Nephron progenitor cell (in vitro differentiated cells): Measurements from ENCODE around the gene GALNT5.

Experiments
- DNase-seq: peaks from one replicate; pipeline ENCODE4 v3.0.0; 2021
- H3K27ac Mint-ChIP-seq: 2 replicates; pipeline ENCODE4 v1.8.0; 2021; ENCODE audit warnings: mild to moderate bottlenecking, moderate library complexity, mixed read lengths
- H3K27me3 Mint-ChIP-seq: 2 replicates; pipeline ENCODE4 v1.8.0; 2021; ENCODE audit warnings: mild to moderate bottlenecking, low read depth, mixed read lengths; ENCODE audit not compliant: poor library complexity
- H3K36me3 Mint-ChIP-seq: 2 replicates; pipeline ENCODE4 v1.8.0; 2021; ENCODE audit warnings: low read depth, mixed read lengths
- H3K4me1 Mint-ChIP-seq: 2 replicates; pipeline ENCODE4 v1.8.0; 2021; ENCODE audit warnings: mixed read lengths
- H3K4me3 Mint-ChIP-seq: 2 replicates; pipeline ENCODE4 v1.8.0; 2021; ENCODE audit warnings: mild to moderate bottlenecking, moderate library complexity, mixed read lengths
- H3K9me3 Mint-ChIP-seq: 2 replicates; pipeline ENCODE4 v1.8.0; 2021; ENCODE audit warnings: mild to moderate bottlenecking, moderate library complexity, mixed read lengths
- CTCF ChIP-seq: fragments of 200-600 bp; sonication (generic); IDR thresholded peaks from 2 replicates; pipeline ENCODE4 v1.5.0; 2021; ENCODE audit warnings: antibody characterized with exemption

Gene GALNT5

GRCh38 chr2:157252529-157252928 is 5.0 kb upstream of the GALNT5 start:
- Mint-ChIP-seq H3K27ac (no peak overlapping the region), H3K36me3 (no peaks in the 10 kb centered on the region), H3K4me3 (no peak overlapping the region), H3K27me3 (no peaks in the 10 kb centered on the region), H3K4me1 (peaks cover 11% of the 10 kb centered on the region), H3K9me3 (no peaks in the 10 kb centered on the region)
- no peak for DNase-seq
- no peak for TF ChIP-seq CTCF

- TF ChIP-seq CTCF = no peak
- peaks cover 25% of the 10 kb centered on the region for H3K4me1 Mint-ChIP-seq
- DNase-seq = no peak
- H3K27me3 Mint-ChIP-seq = no peaks in the 10 kb centered on the region
- no peaks in the 10 kb centered on the region for H3K36me3 Mint-ChIP-seq
- H3K27ac Mint-ChIP-seq = no peak overlapping the region
- H3K9me3 Mint-ChIP-seq = no peaks in the 10 kb centered on the region
- no peak overlapping the region for H3K4me3 Mint-ChIP-seq
Observed at GRCh38 chr2:157254041-157254440, 3.5 kb upstream of the GALNT5 start.

- Mint-ChIP-seq H3K36me3 (no peaks in the 10 kb centered on the region), H3K9me3 (no peaks in the 10 kb centered on the region)
Observed at GRCh38 chr2:157255746-157256145, 1.8 kb upstream of the GALNT5 start.

GRCh38 chr2:157256626-157257025 is 879 bp upstream of the GALNT5 start:
- no peaks in the 10 kb centered on the region for H3K27me3 Mint-ChIP-seq
- DNase-seq = no peak
- no peaks in the 10 kb centered on the region for H3K9me3 Mint-ChIP-seq
- H3K4me1 Mint-ChIP-seq = peaks cover 34% of the 10 kb centered on the region
- no peak for TF ChIP-seq CTCF
- H3K4me3 Mint-ChIP-seq = no peak overlapping the region
- no peak overlapping the region for H3K27ac Mint-ChIP-seq
- H3K36me3 Mint-ChIP-seq = no peaks in the 10 kb centered on the region

More at GRCh38 chr2:157255746-157256145, 1.8 kb upstream of the GALNT5 start:
- H3K27me3 Mint-ChIP-seq = no peaks in the 10 kb centered on the region
- H3K4me1 Mint-ChIP-seq = peaks cover 28% of the 10 kb centered on the region
- no peak overlapping the region for H3K27ac Mint-ChIP-seq
- no peak for TF ChIP-seq CTCF
- H3K4me3 Mint-ChIP-seq = no peak overlapping the region
- DNase-seq = no peak

GRCh38 chr2:157258520-157259326 is 1.2 kb downstream of the GALNT5 start:
- Mint-ChIP-seq H3K36me3 (peaks cover 5% of the 10 kb centered on the region), H3K27me3 (no peaks in the 10 kb centered on the region), H3K27ac (no peak overlapping the region), H3K9me3 (no peaks in the 10 kb centered on the region), H3K4me3 (peak overlapping the region; percentile 85), H3K4me1 (peaks cover 49% of the 10 kb centered on the region)
- TF ChIP-seq CTCF = no peak
- no peak for DNase-seq

- no peak for DNase-seq
- Mint-ChIP-seq H3K9me3 (no peaks in the 10 kb centered on the region), H3K27me3 (peaks cover 3% of the 10 kb centered on the region), H3K36me3 (peaks cover 5% of the 10 kb centered on the region), H3K4me1 (peaks cover 56% of the 10 kb centered on the region), H3K27ac (no peak overlapping the region), H3K4me3 (no peak overlapping the region)
- TF ChIP-seq CTCF = no peak
Observed at GRCh38 chr2:157259386-157259785, 1.9 kb downstream of the GALNT5 start.
